Fibroblast of mammary gland (primary cell): ENCODE data around the gene XPOT.
"Not testable (repeated sequence)": the region's sequence is repeated elsewhere in the genome, so short reads cannot be mapped to it uniquely, and the experiment has no call there.

Experiments
- DNase-seq: peaks from one replicate; pipeline ENCODE4 v3.0.0-alpha.2; 2010; ENCODE audit warnings: low read depth
- H3K4me3 ChIP-seq: 2 replicates; pipeline ENCODE4 v1.5.1; 2011; ENCODE audit warnings: low read depth, mild to moderate bottlenecking, low read length, moderate library complexity; ENCODE audit not compliant: control insufficient read depth
- CTCF ChIP-seq: conservative IDR thresholded peaks from 2 replicates; pipeline ENCODE4 v1.5.1; 2011; ENCODE audit warnings: low read depth, low read length, inconsistent platforms; ENCODE audit not compliant: control insufficient read depth, insufficient read depth

Gene XPOT

GRCh38 chr12:64403707-64404469 lies at the start of gene XPOT:
Gene XPOT (plus strand): TSS chr12:64404392. CDS start chr12:64410036, 5,644 bp downstream.
- no peak for TF ChIP-seq CTCF
- peak within 1 kb of the TSS; percentile 75 for H3K4me3 ChIP-seq
- peak; percentile 97 for DNase-seq

- DNase-seq, H3K4me3 ChIP-seq: not testable (repeated sequence)
Measured at GRCh38 chr12:64356209-64356608, 48.0 kb upstream of the XPOT start.

- H3K4me3 ChIP-seq, DNase-seq: not testable (repeated sequence)
Measured at GRCh38 chr12:64361173-64361572, 43.0 kb upstream of the XPOT start.

- TF ChIP-seq CTCF = no peak
- H3K4me3 ChIP-seq = no peak overlapping the region
- DNase-seq = no peak
Measured at GRCh38 chr12:64362721-64363305, 41.4 kb upstream of the XPOT start.

GRCh38 chr12:64383675-64384074 lies 20.5 kb upstream of the XPOT start:
- no peak for TF ChIP-seq CTCF
- H3K4me3 ChIP-seq = no peak overlapping the region
- DNase-seq = peak; percentile 19

GRCh38 chr12:64385019-64385418 lies 19.2 kb upstream of the XPOT start:
- no peak overlapping the region for H3K4me3 ChIP-seq
- DNase-seq = no peak
- no peak for TF ChIP-seq CTCF

- DNase-seq = peak; percentile 80
- no peak overlapping the region for H3K4me3 ChIP-seq
- TF ChIP-seq CTCF = no peak
Measured at GRCh38 chr12:64385468-64385867, 18.7 kb upstream of the XPOT start.
